Panc1 (cell line): Measurements from ENCODE around the gene SSTR5. TPM values are rescaled to one million over a fixed set of nuclear protein-coding genes. Genes with fewer than 3 reads are reported as not detected.

Experiments used
- ATAC-seq: fragments of 200-7000 bp; cut with Tn5 transposase; 2 replicates; pipeline ENCODE4 v1.9.1; 2020; ENCODE audit warnings: mild to moderate bottlenecking, moderate library complexity
- BruUV-seq: library from RNA; stranded (reverse); fragments of 400-500 nt; replicated peaks from 2 replicates; lab custom pipeline; 2021; lab: Mats Ljungman, UMichigan
- CTCF ChIA-PET: fragments of 300-600 bp; sonication (Branson Sonifier 250); formaldehyde crosslinking; loops from one replicate; lab custom pipeline; 2022; ENCODE audit warnings: antibody characterized with exemption; lab: Charles Lee
- POLR2A ChIA-PET: fragments of 300-600 bp; sonication (Branson Sonifier 250); formaldehyde crosslinking; loops from one replicate; lab custom pipeline; 2022; ENCODE audit warnings: antibody characterized with exemption; lab: Charles Lee
- DNase-seq: peaks from one replicate; pipeline ENCODE4 v3.0.0-alpha.2; 2010; ENCODE audit warnings: low read depth, low spot score
- H3K27ac ChIP-seq: 2 replicates; pipeline ENCODE4 v1.5.1; 2011; ENCODE audit warnings: mild to moderate bottlenecking, low read length, inconsistent platforms
- H3K27me3 ChIP-seq: fragments of 200-500 bp; sonication (Bioruptor generic); 2 replicates; pipeline ENCODE4 v1.6.0; 2014; ENCODE audit warnings: low read length, inconsistent platforms; ENCODE audit not compliant: control insufficient read depth, insufficient read depth
- H3K36me3 ChIP-seq: fragments of 200-500 bp; sonication (Bioruptor generic); 2 replicates; pipeline ENCODE4 v1.5.1; 2014; ENCODE audit warnings: inconsistent platforms, mild to moderate bottlenecking, low read length, moderate library complexity; ENCODE audit not compliant: control insufficient read depth, insufficient read depth
- H3K4me1 ChIP-seq: 2 replicates; pipeline ENCODE4 v1.5.1; 2011; ENCODE audit warnings: inconsistent platforms, mild to moderate bottlenecking, low read length, moderate library complexity; ENCODE audit not compliant: control insufficient read depth, insufficient read depth
- H3K4me3 ChIP-seq, 2 experiments: 2 replicates each; pipeline ENCODE4 v1.5.1; 2011 to 2012; ENCODE audit warnings: low read depth in 2 of 2, low read length in 2 of 2, mild to moderate bottlenecking in 2 of 2, inconsistent platforms in 1 of 2, moderate library complexity in 1 of 2
- H3K9me3 ChIP-seq: fragments of 200-500 bp; sonication (Bioruptor generic); 2 replicates; pipeline ENCODE4 v1.5.1; 2014; ENCODE audit warnings: low read depth, mild to moderate bottlenecking, inconsistent platforms, low read length, moderate library complexity; ENCODE audit not compliant: control insufficient read depth, insufficient read depth
- POLR2AphosphoS5 ChIP-seq: IDR thresholded peaks from 2 replicates; pipeline ENCODE4 v1.6.1; 2012; ENCODE audit warnings: mild to moderate bottlenecking, low read depth, low read length, moderate library complexity
- SIN3A ChIP-seq: IDR thresholded peaks from 2 replicates; pipeline ENCODE4 v1.6.1; 2012; ENCODE audit warnings: low read depth, mild to moderate bottlenecking, low read length, moderate library complexity, borderline replicate concordance; ENCODE audit not compliant: insufficient read depth
- TCF7L2 ChIP-seq: IDR thresholded peaks from 2 replicates; pipeline ENCODE4 v1.6.1; 2011; ENCODE audit warnings: mild to moderate bottlenecking, low read depth, low read length, inconsistent platforms
- in situ Hi-C: cut with HindIII; loops from 2 replicates; pipeline ENCODE4 v1.10.0; 2016; ENCODE audit warnings: low sequenced_read_pairs, low pct_unique_long_range_greater_than_20kb
- intact Hi-C: fragments of 100-400 bp; cut with micrococcal nuclease; formaldehyde crosslinking; loops from one replicate; pipeline ENCODE4 v1.10.0; 2022; ENCODE audit not compliant: unreplicated experiment
- total RNA-seq: library from RNA; stranded (reverse); gene quantifications from one replicate; pipeline ENCODE4 v1.2.1, GENCODE V29; 2021; ENCODE audit not compliant: unreplicated experiment
- TF ChIP-seq, protein P1 (sequence below): fragments of 450-650 bp; IDR thresholded peaks from 2 replicates; pipeline ENCODE4 v1.5.1; 2017; ENCODE audit warnings: mild to moderate bottlenecking
- TF ChIP-seq, protein P2 (sequence below), 2 experiments: IDR thresholded peaks; 2 replicates each; pipeline ENCODE4 v1.6.1; 2011 to 2012; ENCODE audit warnings: low read depth in 2 of 2, control low read depth in 1 of 2, low read length in 1 of 2, mild to moderate bottlenecking in 1 of 2, moderate library complexity in 1 of 2; ENCODE audit not compliant: insufficient read depth in 1 of 2

SSTR5 gene
- total RNA-seq, 1 experiment from 2014 or later, result 2.8 TPM

DNA sequence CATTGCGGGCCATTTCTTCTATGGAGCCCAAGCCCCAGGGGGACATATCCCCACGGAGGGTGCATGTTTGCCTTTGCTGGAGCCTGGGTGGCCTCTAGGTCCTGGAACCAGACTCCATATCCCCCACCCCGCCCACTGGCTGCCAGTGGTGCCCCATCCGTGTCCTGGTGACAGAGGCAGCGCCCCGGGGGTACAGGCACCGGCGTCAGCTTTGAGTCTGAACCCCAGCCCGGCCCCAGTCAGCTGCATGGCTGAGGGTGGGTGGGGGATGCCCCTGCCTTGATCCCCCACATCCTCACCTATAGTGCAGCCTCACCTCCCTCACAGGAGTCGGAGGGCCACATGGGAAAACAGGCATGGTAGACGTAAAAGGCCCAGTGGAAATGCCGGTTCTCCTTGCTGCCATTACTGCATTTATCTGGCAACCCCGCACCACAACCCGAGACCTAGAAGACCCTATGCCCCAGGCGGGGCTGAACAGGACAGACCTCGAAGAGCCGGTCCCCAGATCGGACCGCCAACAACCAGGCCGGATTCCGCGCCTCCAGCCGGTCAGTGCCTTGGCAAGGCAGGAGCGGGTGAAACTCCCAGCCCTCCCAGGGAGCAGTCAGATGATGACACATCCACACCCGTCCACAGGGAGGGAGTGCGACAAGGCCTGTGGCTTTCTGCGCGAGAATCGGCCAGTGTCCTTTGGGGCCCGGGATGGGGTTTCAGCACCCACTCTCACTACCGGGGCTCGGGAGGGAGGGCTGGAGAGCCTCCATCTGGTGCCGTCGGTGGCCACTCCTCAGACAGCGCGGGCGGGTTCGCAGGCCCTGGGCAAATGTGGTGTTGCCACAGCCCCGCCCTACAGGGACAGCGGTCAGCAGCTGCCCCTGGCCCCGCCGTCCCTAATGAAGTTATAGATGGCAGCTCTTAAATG lies 11.9 kb upstream of the SSTR5 start:
- Histone ChIP-seq H3K27ac (no peak overlapping the region), H3K27me3 (no peaks in the 10 kb centered on the region), H3K36me3 (no peaks in the 10 kb centered on the region), H3K4me3 (no peak overlapping the region), H3K4me1 (no peaks in the 10 kb centered on the region), H3K9me3 (no peaks in the 10 kb centered on the region)
- TF ChIP-seq, protein P1, sequence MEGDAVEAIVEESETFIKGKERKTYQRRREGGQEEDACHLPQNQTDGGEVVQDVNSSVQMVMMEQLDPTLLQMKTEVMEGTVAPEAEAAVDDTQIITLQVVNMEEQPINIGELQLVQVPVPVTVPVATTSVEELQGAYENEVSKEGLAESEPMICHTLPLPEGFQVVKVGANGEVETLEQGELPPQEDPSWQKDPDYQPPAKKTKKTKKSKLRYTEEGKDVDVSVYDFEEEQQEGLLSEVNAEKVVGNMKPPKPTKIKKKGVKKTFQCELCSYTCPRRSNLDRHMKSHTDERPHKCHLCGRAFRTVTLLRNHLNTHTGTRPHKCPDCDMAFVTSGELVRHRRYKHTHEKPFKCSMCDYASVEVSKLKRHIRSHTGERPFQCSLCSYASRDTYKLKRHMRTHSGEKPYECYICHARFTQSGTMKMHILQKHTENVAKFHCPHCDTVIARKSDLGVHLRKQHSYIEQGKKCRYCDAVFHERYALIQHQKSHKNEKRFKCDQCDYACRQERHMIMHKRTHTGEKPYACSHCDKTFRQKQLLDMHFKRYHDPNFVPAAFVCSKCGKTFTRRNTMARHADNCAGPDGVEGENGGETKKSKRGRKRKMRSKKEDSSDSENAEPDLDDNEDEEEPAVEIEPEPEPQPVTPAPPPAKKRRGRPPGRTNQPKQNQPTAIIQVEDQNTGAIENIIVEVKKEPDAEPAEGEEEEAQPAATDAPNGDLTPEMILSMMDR, result no peak
- TF ChIP-seq SIN3A (no peak), POLR2AphosphoS5 (no peak), TCF7L2 (no peak)
- TF ChIP-seq, protein P2, sequence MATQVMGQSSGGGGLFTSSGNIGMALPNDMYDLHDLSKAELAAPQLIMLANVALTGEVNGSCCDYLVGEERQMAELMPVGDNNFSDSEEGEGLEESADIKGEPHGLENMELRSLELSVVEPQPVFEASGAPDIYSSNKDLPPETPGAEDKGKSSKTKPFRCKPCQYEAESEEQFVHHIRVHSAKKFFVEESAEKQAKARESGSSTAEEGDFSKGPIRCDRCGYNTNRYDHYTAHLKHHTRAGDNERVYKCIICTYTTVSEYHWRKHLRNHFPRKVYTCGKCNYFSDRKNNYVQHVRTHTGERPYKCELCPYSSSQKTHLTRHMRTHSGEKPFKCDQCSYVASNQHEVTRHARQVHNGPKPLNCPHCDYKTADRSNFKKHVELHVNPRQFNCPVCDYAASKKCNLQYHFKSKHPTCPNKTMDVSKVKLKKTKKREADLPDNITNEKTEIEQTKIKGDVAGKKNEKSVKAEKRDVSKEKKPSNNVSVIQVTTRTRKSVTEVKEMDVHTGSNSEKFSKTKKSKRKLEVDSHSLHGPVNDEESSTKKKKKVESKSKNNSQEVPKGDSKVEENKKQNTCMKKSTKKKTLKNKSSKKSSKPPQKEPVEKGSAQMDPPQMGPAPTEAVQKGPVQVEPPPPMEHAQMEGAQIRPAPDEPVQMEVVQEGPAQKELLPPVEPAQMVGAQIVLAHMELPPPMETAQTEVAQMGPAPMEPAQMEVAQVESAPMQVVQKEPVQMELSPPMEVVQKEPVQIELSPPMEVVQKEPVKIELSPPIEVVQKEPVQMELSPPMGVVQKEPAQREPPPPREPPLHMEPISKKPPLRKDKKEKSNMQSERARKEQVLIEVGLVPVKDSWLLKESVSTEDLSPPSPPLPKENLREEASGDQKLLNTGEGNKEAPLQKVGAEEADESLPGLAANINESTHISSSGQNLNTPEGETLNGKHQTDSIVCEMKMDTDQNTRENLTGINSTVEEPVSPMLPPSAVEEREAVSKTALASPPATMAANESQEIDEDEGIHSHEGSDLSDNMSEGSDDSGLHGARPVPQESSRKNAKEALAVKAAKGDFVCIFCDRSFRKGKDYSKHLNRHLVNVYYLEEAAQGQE (IDR thresholded peaks at IDR 0.05; ENCODE audit: insufficient read depth in 1 of 2, low read depth in 2 of 2, low read length in 1 of 2), result no peak
- ChIA-PET POLR2A (interaction anchor here (0.5 kb wide), 1 partner anchor 13 kb away, joined by 3 read pairs; no protein-coding TSS in a partner anchor), CTCF (no interaction called here)
- intact Hi-C loops (no loop called here), in situ Hi-C loops (no loop called here)
- ATAC-seq (no peak), DNase-seq (no peak)
- no TSS peak for BruUV-seq

DNA sequence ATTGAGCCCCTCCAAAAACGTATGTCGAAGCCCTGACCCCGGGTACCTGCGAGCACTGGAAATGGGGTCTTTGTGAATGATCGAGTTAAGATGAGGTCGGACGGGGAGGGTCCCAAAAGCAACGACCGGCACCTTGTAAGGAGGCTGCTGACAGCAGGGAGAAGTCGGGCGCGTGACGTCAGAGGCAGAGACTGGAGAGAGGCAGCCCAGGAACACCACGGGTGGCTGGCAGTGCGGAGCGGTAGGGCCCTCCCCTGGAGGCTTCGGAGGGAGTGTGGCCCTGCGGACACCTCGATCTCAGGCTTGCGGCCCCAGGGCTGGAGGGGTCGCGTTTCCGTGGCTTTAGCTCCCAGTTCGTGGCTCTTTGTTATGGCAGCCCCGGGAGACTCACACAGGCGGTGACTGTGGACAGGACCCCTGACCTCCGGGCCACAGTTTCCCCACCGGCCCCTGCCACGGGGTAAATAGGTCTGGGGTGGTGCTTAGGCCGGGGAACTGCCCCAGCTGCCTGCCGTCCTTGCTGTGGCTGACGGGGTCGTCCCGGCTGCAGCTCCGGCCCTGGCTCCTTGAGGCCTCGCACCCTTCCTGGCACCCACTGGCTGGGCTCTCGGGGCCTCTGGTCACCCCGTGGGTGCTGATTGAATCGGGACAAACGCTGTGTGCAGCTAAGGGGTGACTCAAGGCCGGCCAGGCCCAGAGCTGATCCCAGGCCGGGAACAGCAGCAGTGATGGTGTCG lies 10.6 kb upstream of the SSTR5 start:
- Histone ChIP-seq H3K4me3 (no peak overlapping the region), H3K27ac (no peak overlapping the region), H3K36me3 (no peaks in the 10 kb centered on the region), H3K9me3 (no peaks in the 10 kb centered on the region), H3K4me1 (no peaks in the 10 kb centered on the region), H3K27me3 (no peaks in the 10 kb centered on the region)
- DNase-seq (no peak), ATAC-seq (peak; percentile 32)
- TF ChIP-seq TCF7L2 (no peak), SIN3A (no peak), POLR2AphosphoS5 (no peak)
- TF ChIP-seq, protein P2 (IDR thresholded peaks at IDR 0.05; ENCODE audit: insufficient read depth in 1 of 2, low read depth in 2 of 2, low read length in 1 of 2), result no peak
- TF ChIP-seq, protein P1, result no peak
- ChIA-PET CTCF (no interaction called here), POLR2A (no interaction called here)
- no TSS peak for BruUV-seq
- intact Hi-C loops (no loop called here), in situ Hi-C loops (no loop called here)
